ENCODE measurements around the gene ADRA2C.

The ADRA2C gene

DNA sequence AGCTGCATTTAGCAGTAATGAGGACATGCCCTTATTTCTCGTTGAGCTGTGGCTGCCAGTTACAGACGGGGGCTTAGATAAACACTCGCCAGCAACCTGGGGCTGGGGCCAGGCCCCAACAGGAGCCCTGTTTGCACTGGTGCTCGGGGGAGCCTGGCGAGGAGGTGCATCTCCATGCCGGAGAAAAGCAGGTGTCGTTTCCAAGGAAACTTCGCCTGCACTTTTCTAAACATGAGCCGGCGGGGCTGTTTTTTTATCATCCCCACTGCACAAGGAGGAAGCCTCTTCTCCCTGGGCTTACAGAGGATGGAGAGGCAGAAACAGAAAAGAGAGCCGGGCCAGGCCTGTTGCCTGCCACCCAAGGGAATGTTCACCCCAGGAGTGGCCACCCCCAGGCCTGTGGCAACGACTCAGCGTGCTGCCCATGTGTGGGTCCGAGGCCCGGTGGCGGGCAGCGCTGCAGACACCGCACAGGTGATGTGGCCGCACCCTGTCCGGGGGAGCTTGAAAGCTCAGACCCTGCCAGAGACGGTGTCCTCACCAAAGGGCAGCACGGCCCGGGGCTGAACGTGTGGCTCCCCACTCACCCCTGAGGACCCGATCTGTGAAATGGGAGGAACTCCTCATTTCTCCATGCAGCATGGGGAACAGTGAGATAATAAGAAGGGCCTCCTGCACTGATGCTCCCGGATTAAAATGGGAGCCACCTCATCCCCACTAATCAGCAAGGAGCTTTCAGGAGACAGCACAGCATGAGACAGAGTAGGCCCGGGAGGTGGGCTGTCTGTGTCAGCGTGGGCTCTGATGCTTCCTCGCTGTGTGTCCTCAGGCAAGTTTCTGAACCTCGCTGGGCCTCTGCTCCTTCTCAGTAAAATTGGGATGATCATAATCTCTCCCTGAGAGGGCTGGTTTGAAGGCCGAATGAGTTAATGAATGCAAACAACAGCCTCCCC lies 33.8 kb upstream of the ADRA2C start:
- TF ChIP-seq, protein P1, sequence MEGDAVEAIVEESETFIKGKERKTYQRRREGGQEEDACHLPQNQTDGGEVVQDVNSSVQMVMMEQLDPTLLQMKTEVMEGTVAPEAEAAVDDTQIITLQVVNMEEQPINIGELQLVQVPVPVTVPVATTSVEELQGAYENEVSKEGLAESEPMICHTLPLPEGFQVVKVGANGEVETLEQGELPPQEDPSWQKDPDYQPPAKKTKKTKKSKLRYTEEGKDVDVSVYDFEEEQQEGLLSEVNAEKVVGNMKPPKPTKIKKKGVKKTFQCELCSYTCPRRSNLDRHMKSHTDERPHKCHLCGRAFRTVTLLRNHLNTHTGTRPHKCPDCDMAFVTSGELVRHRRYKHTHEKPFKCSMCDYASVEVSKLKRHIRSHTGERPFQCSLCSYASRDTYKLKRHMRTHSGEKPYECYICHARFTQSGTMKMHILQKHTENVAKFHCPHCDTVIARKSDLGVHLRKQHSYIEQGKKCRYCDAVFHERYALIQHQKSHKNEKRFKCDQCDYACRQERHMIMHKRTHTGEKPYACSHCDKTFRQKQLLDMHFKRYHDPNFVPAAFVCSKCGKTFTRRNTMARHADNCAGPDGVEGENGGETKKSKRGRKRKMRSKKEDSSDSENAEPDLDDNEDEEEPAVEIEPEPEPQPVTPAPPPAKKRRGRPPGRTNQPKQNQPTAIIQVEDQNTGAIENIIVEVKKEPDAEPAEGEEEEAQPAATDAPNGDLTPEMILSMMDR (IDR thresholded peaks at IDR 0.05; ENCODE audit: control insufficient read depth, extremely low read depth, insufficient read depth): no peak
- H3K4me3 ChIP-seq (ENCODE audit: low read depth, low read length): no peak overlapping the region
- no peak for DNase-seq (ENCODE audit: low read depth)

DNA sequence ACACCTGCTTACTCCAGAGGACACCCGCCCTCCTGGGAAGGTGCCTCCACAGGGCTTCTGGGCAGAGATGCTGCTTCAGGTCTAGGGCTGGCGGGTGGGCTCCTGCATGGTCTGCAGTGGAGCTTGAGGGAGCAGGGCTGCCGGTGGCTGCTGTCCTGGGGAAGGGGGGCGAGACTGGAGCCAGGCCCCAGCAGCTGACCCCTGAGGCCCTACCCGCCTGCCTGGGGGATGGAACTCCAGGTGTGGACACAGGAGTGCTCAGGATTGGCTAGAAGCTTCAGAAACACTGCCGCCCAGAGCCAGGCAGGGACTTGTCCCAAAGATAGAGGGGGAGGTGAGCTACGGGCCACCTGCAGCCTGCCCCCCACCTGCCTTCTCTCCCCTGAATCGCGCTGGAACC lies 33.0 kb upstream of the ADRA2C start:
- DNase-seq (ENCODE audit: low read depth): no peak
- TF ChIP-seq, protein P1 (IDR thresholded peaks at IDR 0.05; ENCODE audit: control insufficient read depth, extremely low read depth, insufficient read depth): no peak
- no peak overlapping the region for H3K4me3 ChIP-seq (ENCODE audit: low read depth, low read length)

DNA sequence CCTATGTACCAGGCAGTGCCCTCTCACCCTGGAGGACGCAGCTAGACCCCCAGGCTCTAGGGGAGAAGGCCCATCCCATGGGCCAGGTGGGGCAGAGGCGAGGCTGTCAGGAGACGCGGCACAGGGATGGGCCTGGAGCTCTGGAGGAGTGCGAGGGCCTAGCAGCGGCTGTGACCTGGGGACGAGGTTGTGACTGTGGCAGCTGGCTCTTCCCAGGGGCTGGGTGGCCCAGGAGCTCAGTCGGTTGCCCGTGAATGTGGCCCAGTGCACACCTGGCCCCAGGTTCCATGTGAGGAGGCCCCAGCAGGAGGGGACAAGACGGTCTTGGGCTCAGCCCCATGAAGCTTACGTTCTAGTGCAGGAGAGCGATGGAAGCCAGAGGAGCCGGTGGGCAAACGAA lies 31.0 kb upstream of the ADRA2C start:
- DNase-seq (ENCODE audit: low read depth): no peak
- TF ChIP-seq, protein P1 (IDR thresholded peaks at IDR 0.05; ENCODE audit: control insufficient read depth, extremely low read depth, insufficient read depth): no peak
- no peak overlapping the region for H3K4me3 ChIP-seq (ENCODE audit: low read depth, low read length)

DNA sequence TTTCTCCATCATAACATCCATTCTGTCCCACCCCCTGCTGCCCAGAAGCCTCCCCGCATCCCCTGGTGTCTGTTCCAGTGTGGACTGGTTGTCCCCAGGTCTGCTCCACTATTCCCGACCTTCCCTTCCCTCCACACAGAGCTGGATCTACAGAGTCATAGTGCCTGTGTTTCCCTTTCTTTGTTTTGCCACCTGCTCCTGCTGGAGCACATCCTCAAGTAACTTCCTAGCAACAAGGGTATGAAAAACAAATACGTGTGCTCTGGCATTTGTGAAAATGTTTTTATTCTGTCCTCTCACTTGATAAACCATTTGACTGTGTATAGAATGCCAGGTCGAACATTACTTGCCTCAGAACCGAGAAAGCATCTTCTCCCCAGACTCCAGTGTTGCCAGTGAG lies 29.9 kb upstream of the ADRA2C start:
- H3K4me3 ChIP-seq (ENCODE audit: low read depth, low read length): no peak overlapping the region
- no peak for DNase-seq (ENCODE audit: low read depth)
- TF ChIP-seq, protein P1 (IDR thresholded peaks at IDR 0.05; ENCODE audit: control insufficient read depth, extremely low read depth, insufficient read depth): no peak

DNA sequence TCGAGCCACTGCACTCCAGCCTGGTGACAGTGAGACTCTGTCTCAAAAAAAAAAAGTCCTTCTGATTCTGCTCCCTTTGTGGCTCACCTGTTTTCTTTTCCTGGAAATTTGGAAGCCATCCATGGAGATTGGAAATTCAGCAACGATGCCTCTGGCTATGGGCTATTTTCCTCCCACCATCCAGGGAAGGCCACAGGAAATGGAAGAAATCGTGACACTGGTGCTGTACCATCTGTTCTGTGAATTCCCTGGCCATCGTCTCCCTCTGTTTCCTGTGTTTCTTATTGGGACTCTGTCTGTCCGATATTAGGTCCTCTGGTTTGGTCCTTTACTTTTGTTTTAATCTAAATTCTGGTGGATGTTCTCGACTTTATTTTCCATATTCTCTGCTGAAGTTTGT lies 29.4 kb upstream of the ADRA2C start:
- H3K4me3 ChIP-seq (ENCODE audit: low read depth, low read length): no peak overlapping the region
- DNase-seq (ENCODE audit: low read depth): no peak
- TF ChIP-seq, protein P1 (IDR thresholded peaks at IDR 0.05; ENCODE audit: control insufficient read depth, extremely low read depth, insufficient read depth): no peak

GRCh38 chr4:3739577-3739976 lies 26.6 kb upstream of the ADRA2C start:
- no peak for DNase-seq (ENCODE audit: low read depth)
- TF ChIP-seq, protein P1 (IDR thresholded peaks at IDR 0.05; ENCODE audit: control insufficient read depth, extremely low read depth, insufficient read depth): no peak
- no peak overlapping the region for H3K4me3 ChIP-seq (ENCODE audit: low read depth, low read length)

Measured in LNCaP clone FGC (cell line).